IMR-90 (cell line): ENCODE data around the gene ADIG. TPM values are rescaled to one million over a fixed set of nuclear protein-coding genes. Genes with fewer than 3 reads are reported as not detected.

Experiments
- ATAC-seq: fragments of 200-7000 bp; cut with Tn5 transposase; 2 replicates; pipeline ENCODE4 v1.9.1; 2020; ENCODE audit warnings: low read depth, mild to moderate bottlenecking, moderate library complexity
- BruUV-seq: library from RNA; stranded (reverse); fragments of 400-500 nt; replicated peaks from 2 replicates; lab custom pipeline; 2021; lab: Mats Ljungman, UMichigan
- CTCF ChIA-PET: fragments of 300-600 bp; formaldehyde crosslinking; extraction: SDS; loops from one replicate; lab custom pipeline; 2021; ENCODE audit warnings: antibody characterized with exemption; lab: Yijun Ruan, JAX
- POLR2A ChIA-PET: fragments of 300-600 bp; sonication (Branson Sonifier 250); formaldehyde crosslinking; loops from one replicate; lab custom pipeline; 2022; ENCODE audit warnings: antibody characterized with exemption; ENCODE audit not compliant: unreplicated experiment; lab: Charles Lee
- DNase-seq: peaks from one replicate; pipeline ENCODE4 v3.0.0; 2013
- H2AFZ ChIP-seq: replicated peaks from 2 replicates; pipeline ENCODE3; 2013; ENCODE audit warnings: low read length, mild to moderate bottlenecking; ENCODE audit not compliant: poor library complexity
- H2AK5ac ChIP-seq: 2 replicates; pipeline ENCODE4 v1.6.1; 2013; ENCODE audit warnings: low read depth, low read length, inconsistent platforms
- H2AK9ac ChIP-seq: replicated peaks from 2 replicates; pipeline ENCODE3; 2013; ENCODE audit warnings: mild to moderate bottlenecking, low read depth, low read length, moderate library complexity; ENCODE audit not compliant: poor library complexity
- H2BK120ac ChIP-seq: 2 replicates; pipeline ENCODE4 v1.6.1; 2013; ENCODE audit warnings: low read depth, low read length, inconsistent platforms
- H2BK15ac ChIP-seq: 3 replicates; pipeline ENCODE4 v1.6.1; 2013; ENCODE audit warnings: low read depth, low read length, inconsistent platforms
- H2BK20ac ChIP-seq: 2 replicates; pipeline ENCODE4 v1.6.1; 2013; ENCODE audit warnings: low read depth, mild to moderate bottlenecking, inconsistent platforms, low read length, moderate library complexity
- H2BK5ac ChIP-seq: 2 replicates; pipeline ENCODE4 v1.6.1; 2013; ENCODE audit warnings: mild to moderate bottlenecking, low read depth, low read length, inconsistent platforms; ENCODE audit not compliant: poor library complexity, severe bottlenecking
- H3K14ac ChIP-seq: replicated peaks from 2 replicates; pipeline ENCODE4 v1.6.1; 2013; ENCODE audit warnings: low read depth, low read length, inconsistent platforms
- H3K18ac ChIP-seq: 2 replicates; pipeline ENCODE4 v1.6.1; 2013; ENCODE audit warnings: low read depth, low read length, control low read depth
- H3K23ac ChIP-seq: 2 replicates; pipeline ENCODE4 v1.6.1; 2013; ENCODE audit warnings: low read depth, low read length, inconsistent platforms
- H3K27ac ChIP-seq: 2 replicates; pipeline ENCODE4 v1.5.1; 2013; ENCODE audit warnings: mild to moderate bottlenecking, control low read depth, low read length; ENCODE audit not compliant: insufficient read depth
- H3K27me3 ChIP-seq: 2 replicates; pipeline ENCODE4 v1.6.1; 2013; ENCODE audit warnings: low read length; ENCODE audit not compliant: control insufficient read depth, insufficient read depth
- H3K36me3 ChIP-seq: 2 replicates; pipeline ENCODE4 v1.6.1; 2013; ENCODE audit warnings: low read length, mixed read lengths; ENCODE audit not compliant: control insufficient read depth, insufficient read depth
- H3K4ac ChIP-seq: 2 replicates; pipeline ENCODE4 v1.6.1; 2013; ENCODE audit warnings: low read depth, low read length, inconsistent platforms
- H3K4me1 ChIP-seq: 2 replicates; pipeline ENCODE4 v1.6.1; 2013; ENCODE audit warnings: low read length, mixed read lengths; ENCODE audit not compliant: control insufficient read depth, insufficient read depth
- H3K4me2 ChIP-seq: 2 replicates; pipeline ENCODE4 v1.6.1; 2013; ENCODE audit warnings: low read depth, mild to moderate bottlenecking, control low read depth, low read length, moderate library complexity
- H3K4me3 ChIP-seq: 2 replicates; pipeline ENCODE4 v1.5.1; 2013; ENCODE audit warnings: low read depth, mild to moderate bottlenecking, control low read depth, low read length, moderate library complexity; ENCODE audit not compliant: insufficient read depth
- H3K56ac ChIP-seq: 2 replicates; pipeline ENCODE4 v1.6.1; 2013; ENCODE audit warnings: low read length, inconsistent platforms; ENCODE audit not compliant: insufficient read depth; ENCODE audit errors: extremely low read depth
- H3K79me1 ChIP-seq, 2 experiments: 2 replicates each; pipeline ENCODE4 v1.6.1; 2013; ENCODE audit warnings: low read length in 2 of 2, inconsistent platforms in 1 of 2, low read depth in 1 of 2
- H3K9ac ChIP-seq: 2 replicates; pipeline ENCODE4 v1.6.1; 2013; ENCODE audit warnings: low read depth, low read length, control low read depth
- H3K9me1 ChIP-seq: 2 replicates; pipeline ENCODE4 v1.6.1; 2013; ENCODE audit warnings: low read length, inconsistent platforms; ENCODE audit not compliant: insufficient read depth
- H3K9me3 ChIP-seq: 2 replicates; pipeline ENCODE4 v1.6.1; 2013; ENCODE audit warnings: low read length; ENCODE audit not compliant: control insufficient read depth, insufficient read depth
- H4K20me1 ChIP-seq: 2 replicates; pipeline ENCODE4 v1.6.1; 2013; ENCODE audit warnings: low read length, inconsistent platforms; ENCODE audit not compliant: insufficient read depth
- H4K5ac ChIP-seq: 2 replicates; pipeline ENCODE4 v1.6.1; 2013; ENCODE audit warnings: mild to moderate bottlenecking, low read depth, low read length, control low read depth
- H4K8ac ChIP-seq, 2 experiments: 2 replicates each; pipeline ENCODE4 v1.6.1; 2013; ENCODE audit warnings: low read depth in 2 of 2, low read length in 2 of 2, control low read depth in 1 of 2, inconsistent platforms in 1 of 2
- H4K91ac ChIP-seq: 2 replicates; pipeline ENCODE4 v1.6.1; 2013; ENCODE audit warnings: low read depth, low read length, inconsistent platforms; ENCODE audit not compliant: insufficient read depth
- BHLHE40 ChIP-seq: fragments of 150-350 bp; IDR thresholded peaks from 2 replicates; pipeline ENCODE4 v1.6.1; 2016; ENCODE audit warnings: mild to moderate bottlenecking, low read depth, low read length
- CEBPB ChIP-seq: IDR thresholded peaks from 2 replicates; pipeline ENCODE4 v1.6.1; 2012; ENCODE audit warnings: low read depth, low read length, improper control_type of control experiment
- CHD1 ChIP-seq: IDR thresholded peaks from 2 replicates; pipeline ENCODE4 v1.6.1; 2012; ENCODE audit warnings: low read depth, low read length, improper control_type of control experiment
- CTCF ChIP-seq: conservative IDR thresholded peaks from 2 replicates; pipeline ENCODE4 v1.5.1; 2012; ENCODE audit warnings: mild to moderate bottlenecking, low read depth, low read length, improper control_type of control experiment
- ELK1 ChIP-seq: fragments of 150-350 bp; IDR thresholded peaks from 2 replicates; pipeline ENCODE4 v1.6.1; 2016; ENCODE audit warnings: low read depth, mild to moderate bottlenecking, low read length, moderate library complexity, borderline replicate concordance
- FOS ChIP-seq: fragments of 150-350 bp; IDR thresholded peaks from 2 replicates; pipeline ENCODE4 v1.6.1; 2016; ENCODE audit warnings: low read depth, low read length
- MAFK ChIP-seq: IDR thresholded peaks from 2 replicates; pipeline ENCODE4 v1.6.1; 2012; ENCODE audit warnings: low read depth, low read length, improper control_type of control experiment
- MAZ ChIP-seq: IDR thresholded peaks from 2 replicates; pipeline ENCODE4 v1.6.1; 2012; ENCODE audit warnings: low read depth, mild to moderate bottlenecking, low read length, improper control_type of control experiment, moderate library complexity, borderline replicate concordance
- MXI1 ChIP-seq: IDR thresholded peaks from 2 replicates; pipeline ENCODE4 v1.6.1; 2012; ENCODE audit warnings: low read depth, mild to moderate bottlenecking, low read length, moderate library complexity, borderline replicate concordance
- NFE2L2 ChIP-seq: fragments of 150-350 bp; IDR thresholded peaks from 2 replicates; pipeline ENCODE4 v1.6.1; 2016; ENCODE audit warnings: low read depth, mild to moderate bottlenecking, low read length
- POLR2A ChIP-seq: IDR thresholded peaks from 2 replicates; pipeline ENCODE4 v1.6.1; 2012; ENCODE audit warnings: mild to moderate bottlenecking, low read depth, low read length
- RCOR1 ChIP-seq: IDR thresholded peaks from 2 replicates; pipeline ENCODE4 v1.6.1; 2012; ENCODE audit warnings: mild to moderate bottlenecking, low read length, improper control_type of control experiment; ENCODE audit not compliant: insufficient replicate concordance
- RFX5 ChIP-seq: IDR thresholded peaks from 2 replicates; pipeline ENCODE4 v1.8.0; 2012; ENCODE audit warnings: low read depth, mild to moderate bottlenecking, low read length, moderate library complexity
- SMC3 ChIP-seq: fragments of 150-350 bp; IDR thresholded peaks from 2 replicates; pipeline ENCODE4 v1.6.1; 2016; ENCODE audit warnings: low read depth, mild to moderate bottlenecking, antibody characterized with exemption, low read length, moderate library complexity
- USF2 ChIP-seq: fragments of 150-350 bp; IDR thresholded peaks from 2 replicates; pipeline ENCODE4 v1.6.1; 2017; ENCODE audit warnings: mild to moderate bottlenecking, antibody characterized with exemption, low read length, low read depth
- WGBS, 2 experiments: methylation state at CpG; one replicate each; pipeline versions ENCODE4 v1.1.5 to v1.1.7; 2013; ENCODE audit warnings: missing lambda C conversion rate in 2 of 2; ENCODE audit not compliant: insufficient read length in 1 of 2; ENCODE audit errors: extremely low coverage in 2 of 2; 5-methylcytosine and 5-hydroxymethylcytosine counted together
- dilution Hi-C: fragments of 300-500 bp; cut with HindIII; formaldehyde crosslinking; loops from one replicate; pipeline ENCODE4 v1.14.3; 2018; ENCODE audit warnings: low sequenced_read_pairs; ENCODE audit not compliant: unreplicated experiment
- in situ Hi-C: fragments of 300-500 bp; cut with MboI; formaldehyde crosslinking; loops from 3 replicates; pipeline ENCODE4 v1.14.3; 2019; ENCODE audit warnings: low sequenced_read_pairs, inconsistent platforms, mixed read lengths
- intact Hi-C: fragments of 100-400 bp; cut with micrococcal nuclease; formaldehyde crosslinking; loops from 2 replicates; pipeline ENCODE4 v1.10.0; 2022
- polyA plus RNA-seq, 3 experiments: library from polyadenylated mRNA; depleted of rRNA; stranded (reverse); fragments of >200 nt; gene quantifications; 2 replicates each; pipeline ENCODE4 v1.2.3, GENCODE V29; 2012; ENCODE audit warnings: low replicate concordance in 1 of 3
- total RNA-seq: library from RNA; depleted of rRNA; stranded (reverse); fragments of >200 nt; gene quantifications from 2 replicates; pipeline ENCODE4 v1.2.3, GENCODE V29; 2012

The ADIG gene
- total and polyA plus RNA-seq, 2 of the 4 experiments (the other 2 are of a cell fraction): not detected

GRCh38 chr20:38631155-38632022 lies 50.4 kb downstream of the ADIG start:
- intact Hi-C loops: loop anchor here (5.0 kb wide), 1 partner anchor 121 kb away; no protein-coding TSS in a partner anchor
- no peak overlapping the region for H4K8ac ChIP-seq
- H3K36me3 ChIP-seq: no peaks in the 10 kb centered on the region
- in situ Hi-C loops: no loop called here
- DNase-seq (no peak), ATAC-seq (no peak)
- ChIA-PET CTCF (no interaction called here), POLR2A (no interaction called here)
- BruUV-seq: no TSS peak
- no peak overlapping the region for H4K91ac ChIP-seq
- no peak overlapping the region for H2BK15ac ChIP-seq
- no peaks in the 10 kb centered on the region for H3K9me1 ChIP-seq
- H2BK120ac ChIP-seq: no peak overlapping the region
- H4K20me1 ChIP-seq: no peaks in the 10 kb centered on the region
- H3K23ac ChIP-seq: no peak overlapping the region
- H3K4me3 ChIP-seq: no peak overlapping the region
- no peak overlapping the region for H2AK9ac ChIP-seq
- no peak overlapping the region for H3K9ac ChIP-seq
- peaks cover 5% of the 10 kb centered on the region; the same call in 1 of the 2 replicates for H3K27me3 ChIP-seq
- H3K56ac ChIP-seq: no peak overlapping the region
- no peak overlapping the region for H3K18ac ChIP-seq
- dilution Hi-C loops: no loop called here
- H2AK5ac ChIP-seq: no peak overlapping the region
- H2BK20ac ChIP-seq: no peak overlapping the region
- H2AFZ ChIP-seq: no peak overlapping the region
- H3K4ac ChIP-seq: no peak overlapping the region
- no peak overlapping the region for H3K4me2 ChIP-seq
- no peaks in the 10 kb centered on the region for H3K4me1 ChIP-seq
- H3K9me3 ChIP-seq: no peaks in the 10 kb centered on the region
- no peak overlapping the region for H2BK5ac ChIP-seq
- H3K27ac ChIP-seq: no peak overlapping the region
- H3K14ac ChIP-seq: no peak overlapping the region
- no CpG with 5 or more reads among the region's 5 CpGs for WGBS, 2 experiments
- no peaks in the 10 kb centered on the region for H3K79me1 ChIP-seq
- no peak overlapping the region for H4K5ac ChIP-seq
- TF ChIP-seq CHD1 (no peak), CTCF (no peak), FOS (no peak), USF2 (no peak), BHLHE40 (no peak), NFE2L2 (no peak), ELK1 (no peak), MAFK (no peak), MXI1 (no peak), RFX5 (no peak), RCOR1 (no peak), SMC3 (no peak), POLR2A (no peak), MAZ (no peak), CEBPB (no peak)
